Retina (tissue), 1 donor: ENCODE results near the gene GIPC2.
"Not testable (repeated sequence)": the region's sequence is repeated elsewhere in the genome, so short reads cannot be mapped to it uniquely, and the experiment has no call there.

Experiments
- DNase-seq: peaks from one replicate; pipeline ENCODE4 v3.0.0-alpha.2; 2016

Gene GIPC2

DNA sequence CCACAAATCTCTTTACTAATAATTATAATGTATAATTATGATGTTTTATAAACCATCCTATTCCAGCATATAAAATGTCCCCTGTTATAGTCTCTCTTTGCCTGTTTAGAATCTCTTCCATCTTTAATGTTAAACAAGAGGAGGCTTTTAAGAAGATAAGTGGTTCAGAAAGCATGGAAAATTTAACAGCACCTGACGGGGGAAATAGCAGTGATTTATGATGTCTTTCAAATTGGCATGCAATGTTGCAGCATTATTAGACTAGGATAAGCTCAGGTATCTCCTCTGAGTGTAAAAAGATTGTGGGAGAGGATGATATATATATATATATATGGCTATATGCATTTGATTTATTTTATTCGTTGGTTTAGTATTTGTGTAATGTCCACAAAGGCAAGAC is 24.4 kb downstream of the GIPC2 start:
- no peak for DNase-seq

DNA sequence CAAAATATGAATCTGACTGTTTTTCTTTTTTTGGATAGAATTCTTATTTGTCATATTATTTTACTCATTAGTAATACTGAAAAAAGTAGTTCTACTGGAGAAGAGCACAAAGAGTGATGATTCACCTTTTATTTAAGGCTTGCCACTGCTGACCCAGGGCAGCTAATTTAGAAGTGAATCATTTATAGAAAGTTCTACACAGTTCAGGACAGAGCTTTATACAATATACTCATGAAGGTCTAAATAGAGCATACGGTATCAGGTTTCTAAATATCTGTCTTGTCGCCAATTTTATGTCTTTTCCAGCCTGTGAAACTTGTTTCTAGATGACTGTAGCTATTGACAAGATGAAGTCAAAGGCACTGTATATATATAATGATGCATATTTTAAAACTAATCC is 25.0 kb downstream of the GIPC2 start:
- DNase-seq = no peak

DNA sequence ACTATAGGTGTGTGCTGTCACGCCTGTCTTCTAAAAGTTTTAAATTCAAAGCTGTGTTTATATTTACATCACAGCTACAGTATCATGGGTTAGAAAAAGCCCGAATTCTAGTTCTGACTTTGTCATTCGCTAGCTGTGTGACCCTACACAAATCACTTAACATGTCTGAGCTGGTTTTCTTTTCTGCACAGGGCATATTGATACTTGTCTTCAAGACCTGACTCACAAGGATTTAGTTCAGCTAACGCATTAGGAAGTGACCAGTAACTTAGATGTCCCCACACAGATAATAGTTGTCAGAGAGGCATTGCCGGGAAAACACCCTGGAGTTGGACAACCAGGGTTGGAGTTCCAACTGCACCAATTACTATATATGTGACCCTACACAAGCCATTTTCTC is 25.9 kb downstream of the GIPC2 start:
- no peak for DNase-seq

DNA sequence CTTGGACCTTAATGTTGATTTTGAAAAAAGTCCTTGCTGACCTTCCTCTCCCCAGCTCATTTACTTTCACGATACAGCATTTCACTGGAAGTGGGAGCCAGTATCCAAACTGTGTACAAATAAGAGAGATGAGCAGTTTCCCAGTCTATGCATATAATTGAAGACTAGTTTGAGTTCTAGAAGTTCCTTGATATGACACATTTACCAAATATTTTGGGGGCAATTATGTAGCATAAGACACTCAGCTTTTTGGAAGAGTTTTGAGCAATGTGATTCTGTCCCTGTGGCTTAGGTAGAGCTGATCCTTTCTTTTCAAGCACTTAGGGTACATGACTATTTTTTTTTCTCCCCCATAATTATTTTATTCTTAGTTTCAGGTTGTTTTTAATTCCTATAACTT is 26.4 kb downstream of the GIPC2 start:
- no peak for DNase-seq

DNA sequence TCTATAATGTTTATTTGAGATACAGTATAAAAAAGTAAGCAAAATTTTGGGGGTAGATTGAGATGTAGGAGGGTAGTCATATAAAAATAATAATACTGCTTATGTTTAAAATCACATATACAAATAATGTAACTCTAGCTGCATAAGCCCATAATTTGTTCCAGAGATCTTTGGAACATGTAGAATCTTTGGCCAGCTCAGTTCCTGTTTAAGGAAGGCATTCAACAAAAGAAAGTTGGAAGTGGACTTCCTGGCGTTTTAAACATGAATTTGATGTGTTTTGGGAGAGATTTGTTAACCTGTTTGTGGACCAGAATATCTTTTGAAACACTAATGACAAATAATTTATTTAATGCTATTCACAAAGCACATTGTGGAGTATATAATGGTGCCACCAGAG is 27.7 kb downstream of the GIPC2 start:
- DNase-seq = no peak

DNA sequence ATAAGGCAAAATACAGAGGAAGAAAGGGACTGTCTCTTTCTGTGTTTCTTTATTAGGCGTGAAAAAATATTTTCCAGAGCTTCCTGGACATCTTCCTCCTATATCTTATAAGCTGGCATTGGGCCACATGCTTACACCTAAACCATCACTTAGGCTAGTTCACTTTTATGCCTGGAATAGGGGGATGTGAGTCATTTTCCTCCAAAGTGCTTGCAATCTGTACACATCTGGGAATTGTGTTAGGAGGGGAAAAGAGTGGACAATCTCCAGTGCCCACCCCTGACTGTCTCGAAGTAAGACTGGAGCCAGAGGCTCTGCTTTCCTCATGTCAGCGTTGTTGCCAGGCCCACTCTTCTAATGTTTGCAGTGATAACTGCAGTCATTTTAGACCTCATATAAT is 29.9 kb downstream of the GIPC2 start:
- no peak for DNase-seq

DNA sequence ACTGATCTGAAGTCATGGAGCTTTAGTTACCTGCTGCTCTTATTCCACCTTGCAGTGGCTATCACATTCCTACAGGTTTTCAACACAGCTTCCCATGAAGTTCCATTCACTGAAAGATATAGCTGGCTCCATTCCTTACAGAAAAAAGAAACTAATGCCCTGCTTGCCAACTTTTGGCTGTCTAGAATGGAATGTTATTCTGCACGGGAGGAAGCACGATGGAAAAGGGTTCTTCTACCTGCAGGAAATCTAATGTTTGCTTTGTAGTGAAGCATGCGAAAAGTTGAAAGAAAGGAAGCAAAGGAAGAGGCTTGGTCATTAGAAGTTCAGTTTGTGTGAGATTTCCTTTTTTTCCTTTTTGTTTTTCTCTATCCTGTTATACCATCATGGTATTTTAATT is 32.6 kb downstream of the GIPC2 start:
- no peak for DNase-seq

DNA sequence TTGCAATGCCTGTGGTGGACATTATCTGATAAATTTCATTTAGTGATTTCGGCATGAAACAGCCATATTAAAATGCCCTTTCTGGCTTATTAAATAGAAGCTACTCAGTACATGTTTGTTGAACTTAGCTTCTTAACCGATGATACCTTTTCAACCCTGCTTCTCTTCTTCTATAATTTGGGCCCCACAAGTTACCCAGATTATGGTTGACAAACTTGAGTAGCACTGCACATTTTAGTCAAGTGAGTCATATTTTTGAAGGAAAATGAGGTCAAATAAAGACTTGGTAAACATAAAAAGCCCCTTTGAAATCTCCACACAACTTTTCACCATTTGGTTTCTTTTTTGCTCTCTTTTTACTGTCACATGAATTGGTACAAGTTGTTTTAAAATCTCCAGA is 33.8 kb downstream of the GIPC2 start:
- no peak for DNase-seq

DNA sequence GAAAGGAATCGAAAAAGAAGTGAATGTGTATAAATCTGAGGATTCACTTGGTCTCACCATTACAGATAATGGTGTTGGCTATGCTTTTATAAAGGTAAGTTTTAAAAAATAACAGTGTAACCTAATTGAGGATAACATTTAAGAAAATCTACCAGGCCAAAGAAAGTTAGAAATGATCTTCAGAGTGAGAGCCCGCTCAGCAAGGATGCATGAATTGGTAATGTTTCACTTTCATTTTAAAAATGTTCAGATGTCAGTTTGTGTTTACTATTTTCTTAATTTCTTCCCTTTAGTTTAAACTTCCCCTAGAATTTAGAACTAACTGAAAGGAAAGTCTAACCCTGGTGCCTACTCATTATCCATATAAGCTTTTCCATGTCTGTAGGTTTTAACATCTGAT is 35.0 kb downstream of the GIPC2 start:
- no peak for DNase-seq

DNA sequence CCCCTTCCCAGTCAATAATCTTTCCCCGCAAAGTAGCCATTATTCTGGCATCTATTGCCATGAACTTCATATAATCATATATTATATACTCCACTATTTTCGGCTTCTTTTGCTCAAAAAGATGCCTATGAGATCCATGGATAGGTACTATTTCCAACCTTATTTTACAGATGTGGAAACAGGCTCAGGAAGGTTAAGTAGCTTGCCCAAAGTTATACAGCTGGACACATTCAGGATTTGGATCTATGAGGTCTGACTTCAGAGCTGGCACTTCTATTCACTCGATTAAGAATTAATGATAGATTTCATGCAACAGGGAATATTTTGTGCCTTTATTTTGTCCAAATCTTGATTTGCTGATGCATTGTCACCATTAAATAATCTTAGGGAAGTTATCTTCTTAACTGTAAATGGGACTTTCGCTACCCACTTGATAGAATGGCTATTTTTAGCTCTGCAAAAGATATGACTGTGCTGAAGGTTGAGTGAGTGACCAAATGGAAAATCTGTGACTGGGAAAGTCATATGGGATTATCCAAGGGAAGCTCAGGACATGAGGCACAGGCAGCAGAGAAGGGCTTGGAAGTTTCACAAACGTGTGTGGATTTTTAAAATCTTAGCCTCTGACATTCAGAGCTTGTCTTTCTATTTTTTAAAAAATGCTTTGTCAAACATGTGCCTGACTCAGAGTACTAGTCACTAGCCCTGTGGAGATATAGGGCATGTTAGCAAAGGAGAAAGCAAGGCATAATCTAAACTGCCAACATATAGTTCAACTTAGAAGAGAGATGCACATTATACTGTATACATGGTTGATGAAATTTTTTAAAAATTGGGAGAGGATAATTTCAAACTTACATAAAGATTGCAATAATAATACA is 36.5 kb downstream of the GIPC2 start:
- DNase-seq = no peak

DNA sequence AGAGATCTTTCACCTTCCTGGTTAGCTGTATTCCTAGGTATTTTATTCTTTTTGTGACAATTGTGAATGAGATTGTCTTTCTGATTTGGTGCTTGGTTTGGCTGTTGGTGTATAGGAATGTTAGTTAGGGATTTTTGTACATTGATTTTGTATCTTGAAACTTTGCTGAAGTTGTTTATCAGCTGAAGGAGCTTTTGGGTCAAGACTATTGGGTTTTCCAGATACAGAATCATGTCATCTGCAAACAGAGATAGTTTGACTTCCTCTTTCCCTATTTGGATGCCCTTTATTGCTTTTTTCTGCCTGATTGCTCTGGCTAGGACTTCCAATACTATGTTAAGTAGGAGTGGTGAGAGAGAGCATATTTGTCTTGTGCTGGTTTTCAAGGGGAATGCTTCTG is 38.9 kb downstream of the GIPC2 start:
- not testable (repeated sequence) for DNase-seq

DNA sequence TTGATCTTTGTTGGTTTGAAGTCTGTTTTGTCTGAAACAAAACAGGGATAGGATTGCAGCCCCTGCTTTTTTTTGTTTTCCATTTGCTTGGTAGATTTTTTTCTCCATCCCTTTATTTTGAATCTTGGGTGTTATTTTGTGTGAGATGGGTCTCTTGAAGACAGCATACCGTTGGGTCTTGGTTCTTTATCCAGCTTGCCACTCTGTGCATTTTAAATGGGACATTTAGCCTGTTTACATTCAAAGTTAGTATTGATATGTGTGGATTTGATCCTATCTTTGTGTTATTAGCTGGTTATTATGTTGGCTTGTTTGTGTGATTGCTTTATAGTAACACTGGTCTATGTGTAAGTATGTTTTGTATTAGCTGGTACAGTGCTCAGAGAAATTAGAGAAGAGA is 40.9 kb downstream of the GIPC2 start:
- DNase-seq = no peak

DNA sequence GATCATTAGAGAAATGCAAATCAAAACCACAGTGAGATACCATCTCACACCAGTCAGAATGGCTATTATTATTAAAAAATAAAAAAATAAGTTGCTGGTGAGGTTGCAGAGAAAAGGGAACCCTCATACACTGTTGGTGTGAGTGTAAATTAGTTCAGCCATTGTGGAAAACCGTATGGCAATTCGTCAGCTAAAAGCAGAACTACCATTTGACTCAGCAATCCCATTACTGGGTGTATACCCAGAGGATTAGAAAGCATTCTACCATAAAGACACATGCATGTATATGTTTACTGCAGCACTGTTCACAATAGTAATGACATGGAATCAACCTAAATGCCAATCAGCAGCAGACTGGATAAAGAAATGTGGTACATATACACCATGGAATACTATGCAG is 42.2 kb downstream of the GIPC2 start:
- no peak for DNase-seq

DNA sequence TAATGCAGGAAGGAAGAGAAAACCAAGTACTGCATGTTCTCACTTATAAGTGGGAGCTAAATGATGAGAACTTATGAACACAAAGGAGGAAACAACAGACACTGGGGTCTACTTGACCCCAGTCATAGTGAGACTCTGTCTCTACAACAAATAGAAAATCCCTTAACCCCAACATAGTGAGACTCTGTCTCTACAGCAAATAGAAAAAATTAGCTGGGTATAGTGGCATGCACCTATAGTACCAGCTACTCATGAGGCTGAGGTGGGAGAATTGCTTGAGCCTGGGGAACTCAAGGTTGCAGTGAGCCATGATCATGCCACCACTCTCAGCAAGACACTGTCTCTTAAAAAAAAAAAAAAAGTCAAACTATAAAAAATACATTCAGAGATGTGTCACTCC is 42.7 kb downstream of the GIPC2 start:
- DNase-seq = no peak

DNA sequence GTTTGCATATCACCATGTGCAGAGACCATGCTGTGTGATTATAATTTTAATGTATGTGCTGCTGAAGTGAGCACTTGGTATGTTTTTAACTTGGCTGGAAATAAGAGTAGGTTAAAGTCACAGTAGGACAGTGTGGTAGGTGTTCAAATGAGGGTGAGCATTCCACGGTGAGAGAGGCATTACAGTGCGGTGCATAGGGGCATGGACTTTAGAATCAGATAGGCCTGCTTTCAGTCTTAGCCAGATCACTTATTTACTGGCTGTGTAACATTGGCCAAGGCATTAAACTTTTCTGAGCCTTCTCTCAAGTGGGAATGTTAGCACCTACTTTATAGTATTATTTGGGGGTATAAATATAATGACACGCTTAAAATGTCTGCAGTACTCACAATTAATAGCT is 43.2 kb downstream of the GIPC2 start:
- no peak for DNase-seq

DNA sequence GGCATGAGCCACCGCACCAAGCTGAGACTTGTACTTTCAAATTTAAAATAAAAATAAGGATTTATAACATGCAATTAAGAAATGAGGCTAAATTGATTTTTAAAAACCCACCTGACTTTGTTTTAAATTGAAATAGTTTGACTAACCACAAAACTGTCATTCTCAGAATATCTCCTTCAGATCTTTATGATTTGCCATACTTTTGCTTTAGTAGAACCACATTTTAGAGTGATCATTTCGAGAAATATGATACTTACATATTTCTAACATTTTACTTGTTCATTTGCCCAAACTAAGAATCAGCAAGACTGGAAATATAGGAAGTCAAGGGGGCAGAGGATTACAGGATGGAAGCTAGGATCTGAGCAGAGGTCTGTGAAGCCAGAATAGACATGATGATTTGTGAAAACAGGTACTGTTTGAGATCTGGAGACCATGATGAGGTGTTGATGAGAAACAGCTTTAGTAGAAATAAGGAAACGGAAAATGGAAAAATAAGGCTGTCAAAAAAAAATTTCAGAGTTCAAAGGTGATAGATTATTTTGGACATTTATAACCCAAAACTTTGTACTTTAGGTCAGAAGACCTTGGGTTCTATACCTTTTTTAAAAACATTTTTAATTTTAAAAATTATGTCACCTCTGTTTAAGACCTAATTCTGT is 44.8 kb downstream of the GIPC2 start:
- no peak for DNase-seq

DNA sequence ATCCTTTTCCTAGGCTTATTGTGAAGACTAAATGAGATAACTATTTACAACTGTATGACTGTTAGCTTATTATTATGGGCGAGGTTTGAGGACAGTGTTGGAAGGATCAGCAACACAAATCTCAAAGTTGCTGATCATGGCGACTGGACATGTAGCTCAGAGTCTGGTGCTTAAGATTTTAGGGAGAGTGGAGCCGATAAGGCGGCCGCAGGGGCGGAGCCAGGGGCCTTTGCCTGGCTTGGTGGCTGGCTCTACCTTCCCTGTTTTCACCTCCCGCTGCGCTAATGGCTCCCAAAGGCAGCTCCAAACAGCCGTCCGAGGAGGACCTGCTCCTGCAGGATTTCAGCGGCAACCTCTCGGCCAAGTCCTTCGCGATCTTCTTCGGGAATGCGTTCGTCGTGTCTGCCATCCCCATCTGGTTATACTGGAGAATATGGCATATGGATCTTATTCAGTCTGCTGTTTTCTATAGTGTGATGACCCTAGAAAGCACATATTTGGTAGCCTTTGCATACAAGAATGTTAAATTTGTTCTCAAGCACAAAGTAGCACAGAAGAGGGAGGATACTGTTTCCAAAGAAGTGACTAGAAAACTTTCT is 45.5 kb downstream of the GIPC2 start:
- DNase-seq = no peak

DNA sequence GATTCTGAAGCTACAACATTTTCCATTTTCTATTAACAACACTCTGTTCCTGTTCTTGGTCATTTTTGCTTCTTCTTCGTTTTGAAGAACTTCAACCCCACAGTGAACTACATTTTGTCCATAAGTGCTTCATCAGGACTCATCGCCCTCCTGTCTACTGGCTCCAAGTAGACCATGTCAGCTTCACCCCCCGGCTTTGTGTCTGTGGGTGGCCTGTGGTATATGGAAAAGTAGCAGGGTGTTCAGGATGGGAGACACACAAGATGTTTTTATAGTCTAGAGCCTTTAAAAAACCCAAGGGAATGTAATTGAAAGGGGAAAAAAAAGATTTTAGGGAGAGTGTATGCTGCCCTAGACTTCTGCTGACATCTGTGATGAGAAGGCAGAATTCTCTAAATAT is 46.1 kb downstream of the GIPC2 start:
- no peak for DNase-seq

DNA sequence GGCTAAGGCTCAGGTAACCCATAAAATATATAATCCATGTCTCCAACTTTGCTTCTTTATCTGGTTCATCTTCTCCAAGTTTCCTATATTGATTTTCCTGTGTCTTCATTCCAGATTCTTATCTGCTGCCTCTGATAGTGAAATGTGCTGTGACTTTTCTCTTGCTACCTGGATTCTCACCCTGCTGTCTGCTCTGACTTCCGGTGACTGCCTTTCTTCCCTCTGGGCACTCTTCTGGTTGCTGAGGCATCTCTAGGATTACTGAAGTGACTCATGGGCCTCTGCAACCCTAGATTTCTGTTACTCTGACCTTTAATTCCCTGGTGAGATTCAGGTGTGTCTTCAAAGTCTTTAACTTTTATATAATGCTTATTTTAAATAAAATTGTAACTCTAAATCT is 46.9 kb downstream of the GIPC2 start:
- DNase-seq = no peak

DNA sequence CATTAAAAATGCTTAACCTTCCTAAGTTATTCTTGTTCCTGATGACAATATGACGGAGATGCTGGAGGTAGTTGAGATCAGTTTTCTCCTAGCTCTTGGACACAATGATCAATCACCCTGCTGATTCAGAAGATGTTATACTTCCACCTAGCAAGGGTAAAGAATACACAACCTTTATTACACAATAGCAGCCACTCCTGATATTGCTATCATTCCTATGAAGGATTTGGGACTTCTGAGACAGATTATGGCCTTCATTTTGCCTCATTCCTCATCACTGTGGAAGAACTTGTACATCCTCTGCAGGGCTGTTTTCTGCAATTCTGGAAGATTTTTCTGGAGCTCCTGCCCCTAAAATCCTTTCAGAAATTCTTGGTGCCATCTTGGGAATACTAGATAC is 47.8 kb downstream of the GIPC2 start:
- no peak for DNase-seq

DNA sequence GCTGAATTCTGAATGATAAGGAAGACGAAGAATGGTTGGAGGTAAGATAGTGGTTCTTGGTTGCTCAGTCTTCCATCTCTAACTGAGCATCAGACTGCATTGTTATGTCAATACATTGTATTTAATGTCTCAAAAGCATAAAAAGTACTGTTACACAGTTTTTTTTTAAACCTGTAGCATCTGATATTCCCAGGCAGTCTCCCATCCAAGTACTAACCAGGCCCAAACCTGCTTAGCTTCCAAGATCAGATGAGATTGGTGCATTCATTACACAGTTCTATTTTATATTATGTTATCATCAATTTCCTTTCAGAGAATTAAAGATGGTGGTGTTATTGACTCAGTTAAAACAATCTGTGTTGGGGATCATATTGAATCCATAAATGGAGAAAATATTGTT is 48.9 kb downstream of the GIPC2 start:
- DNase-seq = no peak

DNA sequence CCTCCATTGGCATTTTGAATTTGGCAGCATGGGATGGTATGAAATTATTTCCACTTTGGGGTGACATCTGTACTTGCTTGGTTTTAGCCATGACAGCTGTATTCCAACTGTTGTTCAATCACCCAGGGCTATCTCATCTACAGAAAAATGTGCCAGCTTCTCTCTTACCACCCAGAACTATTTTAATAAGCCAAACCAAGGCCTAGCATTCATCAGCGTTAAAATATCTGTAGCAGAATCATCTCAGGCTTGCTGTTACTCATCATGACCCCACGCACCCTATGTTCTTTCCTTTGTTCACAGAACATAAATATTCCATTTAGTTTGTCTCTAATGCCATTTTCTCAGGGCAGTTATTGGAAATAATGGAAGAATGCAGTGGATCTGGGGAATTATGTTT is 49.8 kb downstream of the GIPC2 start:
- no peak for DNase-seq

DNA sequence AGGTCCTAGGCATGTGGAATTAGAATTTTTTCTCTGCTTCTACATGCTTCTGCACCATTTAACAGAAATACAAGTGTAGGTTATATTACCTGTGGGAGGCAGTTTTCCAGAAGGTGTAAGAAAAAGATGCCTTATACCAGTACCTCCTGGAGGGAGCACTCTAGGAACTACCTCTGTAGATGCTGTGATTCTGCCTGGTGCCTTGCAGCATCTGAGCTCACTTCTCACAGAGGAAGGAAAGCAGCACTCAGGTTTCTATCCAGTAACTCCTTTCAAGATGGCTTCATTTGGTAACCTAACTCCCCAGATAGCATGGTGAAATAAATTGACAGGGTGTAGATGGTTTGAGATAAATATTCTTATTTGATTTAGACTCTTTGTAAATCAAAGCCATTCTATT is 50.3 kb downstream of the GIPC2 start:
- no peak for DNase-seq

DNA sequence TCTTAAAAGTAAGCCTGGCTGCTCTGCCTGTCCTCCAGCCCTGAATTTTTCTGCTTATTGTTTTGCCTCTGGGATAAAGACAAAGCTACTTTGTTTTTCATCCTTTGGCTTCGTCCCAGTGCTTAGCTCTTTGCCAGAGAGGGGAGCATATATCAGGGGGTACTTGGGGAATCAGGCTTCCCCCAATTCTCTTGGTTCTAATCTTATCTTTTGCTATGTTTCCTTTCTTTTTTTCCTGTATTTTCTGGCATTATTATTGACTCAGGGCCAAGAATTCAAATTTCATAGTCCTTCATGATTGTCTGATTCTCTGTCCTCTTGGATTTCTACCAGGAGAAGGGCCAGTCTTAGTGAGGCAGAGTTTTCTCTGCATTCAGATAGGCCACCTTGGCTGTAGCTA is 51.2 kb downstream of the GIPC2 start:
- no peak for DNase-seq
